ENCODE results near the gene WNT2B. TPM values are rescaled to one million over a fixed set of nuclear protein-coding genes. Genes with fewer than 3 reads are reported as not detected.

Gene WNT2B
- total and polyA plus RNA-seq, 2 of the 8 experiments (the other 6 are each of a cell fraction or from before 2014, with no cell fraction given), result 0.33 to 2.0 TPM

- Histone ChIP-seq H2BK15ac (ENCODE audit: low read length) (no peak overlapping the region), H2AFZ (ENCODE audit: low read length) (no peak overlapping the region), H3K4ac (replicated peaks; ENCODE audit: insufficient read length, low read depth, low read length) (no peak overlapping the region), H2BK12ac (ENCODE audit: low read depth, low read length) (no peak overlapping the region), H2AK5ac (ENCODE audit: low read depth, low read length) (no peak overlapping the region), H4K20me1 (replicated peaks in 1 of 2; ENCODE audit: control insufficient read depth in 1 of 2, insufficient read depth in 2 of 2, low read length in 2 of 2) (no peaks in the 10 kb centered on the region), H4K91ac (replicated peaks; ENCODE audit: insufficient read length, low read length) (no peak overlapping the region), H4K5ac (ENCODE audit: insufficient read length, low read depth, low read length) (no peak overlapping the region), H4K8ac (ENCODE audit: extremely low read depth, insufficient read depth, low read length) (no peak overlapping the region), H3K9ac (replicated peaks in 1 of 4; ENCODE audit: extremely low read depth in 1 of 4, low read depth in 3 of 4, low read length in 3 of 4) (no peak overlapping the region), H3K4me2 (ENCODE audit: insufficient read depth in 1 of 2, low read depth in 2 of 2, low read length in 2 of 2) (no peak overlapping the region), H3K14ac (ENCODE audit: insufficient read length) (no peak overlapping the region), H3K9me3 (ENCODE audit: insufficient read depth in 2 of 2, low read depth in 1 of 2, low read length in 1 of 2) (no peaks in the 10 kb centered on the region), H3K36me3 (ENCODE audit: control insufficient read depth in 2 of 4, insufficient read depth in 4 of 4, low read length in 3 of 4) (no peaks in the 10 kb centered on the region), H3K4me3 (ENCODE audit: extremely low read depth in 1 of 4, insufficient read depth in 2 of 4, low read depth in 3 of 4, low read length in 4 of 4) (no peak overlapping the region), H3K79me2 (ENCODE audit: control insufficient read depth in 1 of 2, insufficient read depth in 2 of 2, low read length in 2 of 2) (no peaks in the 10 kb centered on the region), H3K79me1 (ENCODE audit: low read depth, low read length) (no peaks in the 10 kb centered on the region), H3K18ac (ENCODE audit: extremely low read depth, low read length) (no peak overlapping the region), H2BK120ac (replicated peaks; ENCODE audit: low read depth, low read length) (no peak overlapping the region), H2BK20ac (ENCODE audit: low read length) (no peak overlapping the region), H3K56ac (replicated peaks; ENCODE audit: insufficient read length, low read depth, low read length) (no peak overlapping the region), H2BK5ac (ENCODE audit: low read depth, low read length) (no peak overlapping the region), H3K27ac (ENCODE audit: low read depth, low read length) (no peak overlapping the region), H3K23me2 (ENCODE audit: low read depth, low read length) (no peaks in the 10 kb centered on the region), H3K4me1 (replicated peaks in 1 of 4; ENCODE audit: control insufficient read depth in 3 of 4, insufficient read depth in 4 of 4, low read length in 3 of 4) (peaks cover 0 to 5% (median 0%) of the 10 kb centered on the region in 4 experiments; a peak in 2 of 7 replicates), H3K23ac (ENCODE audit: insufficient read length) (no peak overlapping the region), H3K27me3 (replicated peaks in 1 of 4; ENCODE audit: control insufficient read depth in 3 of 4, extremely low read depth in 1 of 4, insufficient read depth in 3 of 4, low read length in 3 of 4) (no peaks in the 10 kb centered on the region)
- ChIA-PET CTCF (ENCODE audit: partially characterized antibody) (interaction anchor here (0.6 kb wide), 1 partner anchor 9 kb away, joined by 3 read pairs; no protein-coding TSS in a partner anchor), POLR2A (ENCODE audit: partially characterized antibody) (interaction anchor here (0.6 to 2.5 kb wide), 2 partner anchors 8 to 11 kb away, joined by 3 to 7 read pairs; no protein-coding TSS in a partner anchor)
- no peak for TF ChIP-seq FOSL1 (IDR thresholded peaks at IDR 0.05; ENCODE audit: insufficient read depth, low read depth, low read length)
- no peak for TF ChIP-seq SIX5 (IDR thresholded peaks at IDR 0.05; ENCODE audit: low read depth, low read length)
- no peak for TF ChIP-seq SUZ12 (IDR thresholded peaks at IDR 0.05; ENCODE audit: low read length)
- no peak for TF ChIP-seq SRF (IDR thresholded peaks at IDR 0.05; ENCODE audit: low read depth, low read length)
- no peak for TF ChIP-seq EGR1 (IDR thresholded peaks at IDR 0.05; ENCODE audit: borderline replicate concordance, low read depth, low read length)
- TF ChIP-seq EP300 (IDR thresholded peaks at IDR 0.05; ENCODE audit: borderline replicate concordance in 1 of 2, low read depth in 2 of 2, low read length in 2 of 2), result no peak
- TF ChIP-seq SP1 (IDR thresholded peaks at IDR 0.05; ENCODE audit: low read depth, low read length), result no peak
- no peak for TF ChIP-seq RAD21 (IDR thresholded peaks at IDR 0.05 in 1 of 2, conservative IDR thresholded peaks at IDR 0.05 in 1 of 2; ENCODE audit: low read depth in 2 of 2, low read length in 2 of 2)
- no peak for TF ChIP-seq JUN (IDR thresholded peaks at IDR 0.05; ENCODE audit: low read depth, low read length)
- no peak for TF ChIP-seq TAF1 (IDR thresholded peaks at IDR 0.05; ENCODE audit: low read depth, low read length)
- no peak for TF ChIP-seq SIRT6 (IDR thresholded peaks at IDR 0.05; ENCODE audit: low read length)
- no peak for TF ChIP-seq RXRA (IDR thresholded peaks at IDR 0.05; ENCODE audit: insufficient read depth, low read depth, low read length)
- TF ChIP-seq SP2 (IDR thresholded peaks at IDR 0.05; ENCODE audit: low read length), result no peak
- no peak for TF ChIP-seq BRCA1 (IDR thresholded peaks at IDR 0.05; ENCODE audit: low read depth, low read length)
- no peak for FAIRE-seq
- DNase-seq (ENCODE audit: low read depth in 1 of 2, low spot score in 2 of 2), result no peak
These were observed 22.1 kb downstream of the WNT2B start for GRCh38 chr1:112530832-112531231.
